Ecto neural progenitor cell (in vitro differentiated cells): ENCODE measurements around the gene NCOA7.
A peak's percentile ranks its signal among the peaks of the same experiment; 100 is the strongest.
"Not testable (repeated sequence)": the region's sequence is repeated elsewhere in the genome, so short reads cannot be mapped to it uniquely, and the experiment has no call there.

Experiments used
- DNase-seq: peaks from one replicate; pipeline ENCODE4 v3.0.0-alpha.2; 2018; ENCODE audit warnings: low spot score

NCOA7 gene

GRCh38 chr6:125753218-125753936 is 37.4 kb upstream of the NCOA7 start:
- no peak for DNase-seq

DNA sequence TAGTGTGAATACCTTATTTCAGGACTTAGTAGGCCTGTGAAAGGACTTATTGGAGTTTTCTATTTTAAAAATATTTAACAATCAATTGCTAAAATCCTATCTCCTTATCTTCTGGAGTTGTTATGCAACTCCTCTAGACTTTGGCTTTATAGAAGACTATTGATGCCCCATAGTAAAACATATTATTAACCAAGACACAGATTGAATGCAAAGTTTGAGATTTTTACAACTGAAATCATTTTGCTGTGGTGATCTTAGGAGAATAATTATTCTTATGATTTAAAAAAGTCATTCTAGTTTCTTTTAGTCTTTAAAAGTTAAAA is 36.9 kb upstream of the NCOA7 start:
- DNase-seq = no peak

DNA sequence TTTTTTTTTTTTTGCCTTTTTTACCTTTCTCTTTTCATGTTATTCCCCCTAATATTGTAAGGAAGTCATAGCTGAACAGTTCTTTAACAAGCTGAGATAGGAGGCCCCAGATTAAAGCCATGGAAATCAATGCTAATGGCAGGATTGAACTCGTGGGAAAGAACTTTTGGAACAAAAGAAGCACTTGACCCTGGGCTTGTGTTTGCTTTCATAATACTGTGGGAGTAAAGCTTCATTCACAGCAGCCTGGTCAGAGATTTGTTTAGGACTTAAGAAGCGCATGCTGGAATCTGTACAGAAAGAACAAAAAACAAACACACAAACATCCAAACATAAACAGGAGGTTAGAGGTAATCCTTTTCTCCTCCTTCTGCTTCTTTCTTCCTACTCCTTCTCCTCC is 36.2 kb upstream of the NCOA7 start:
- DNase-seq = no peak

- DNase-seq = peak; percentile 87
Observed at GRCh38 chr6:125759184-125759902, 31.4 kb upstream of the NCOA7 start.

DNA sequence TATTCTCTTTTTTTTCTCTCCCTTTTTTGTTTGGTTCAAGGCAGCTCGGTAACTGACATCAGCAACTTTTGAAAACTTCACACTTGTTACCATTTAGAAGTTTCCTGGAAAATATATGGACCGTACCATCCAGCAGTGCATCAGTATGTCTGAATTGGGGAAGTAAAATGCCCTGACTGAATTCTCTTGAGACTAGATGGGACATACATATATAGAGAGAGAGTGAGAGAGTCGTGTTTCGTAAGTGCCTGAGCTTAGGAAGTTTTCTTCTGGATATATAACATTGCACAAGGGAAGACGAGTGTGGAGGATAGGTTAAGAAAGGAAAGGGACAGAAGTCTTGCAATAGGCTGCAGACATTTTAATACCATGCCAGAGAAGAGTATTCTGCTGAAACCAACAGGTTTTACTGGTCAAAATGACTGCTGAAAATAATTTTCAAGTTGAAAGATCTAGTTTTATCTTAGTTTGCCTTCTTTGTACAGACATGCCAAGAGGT is 30.8 kb upstream of the NCOA7 start:
- DNase-seq = no peak

DNA sequence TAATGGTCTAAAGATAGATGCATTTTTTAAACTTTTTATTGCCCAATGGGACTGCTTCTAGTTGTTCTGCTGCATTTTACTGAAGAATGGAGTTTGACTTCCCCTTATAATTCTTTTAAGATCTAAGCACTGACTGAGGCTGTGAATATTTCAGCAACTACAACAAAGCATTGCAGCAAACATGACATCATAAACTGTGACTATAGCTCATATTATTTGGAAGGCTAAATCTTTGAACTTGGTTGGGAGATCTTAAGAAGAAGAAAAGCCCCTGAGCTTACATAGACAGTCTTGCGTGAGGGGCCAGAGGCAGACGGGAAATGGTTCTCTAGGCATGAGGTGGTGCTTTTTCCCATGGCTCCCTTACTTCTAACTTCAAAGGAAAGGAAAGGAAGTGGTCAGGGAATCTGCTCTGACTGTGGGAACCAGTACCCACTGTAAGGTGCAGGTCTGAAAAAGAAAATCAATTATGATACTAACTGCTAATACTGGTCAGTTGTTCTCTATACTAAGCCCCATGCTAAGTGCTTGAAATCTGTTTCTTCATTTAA is 26.6 kb upstream of the NCOA7 start:
- DNase-seq = no peak

DNA sequence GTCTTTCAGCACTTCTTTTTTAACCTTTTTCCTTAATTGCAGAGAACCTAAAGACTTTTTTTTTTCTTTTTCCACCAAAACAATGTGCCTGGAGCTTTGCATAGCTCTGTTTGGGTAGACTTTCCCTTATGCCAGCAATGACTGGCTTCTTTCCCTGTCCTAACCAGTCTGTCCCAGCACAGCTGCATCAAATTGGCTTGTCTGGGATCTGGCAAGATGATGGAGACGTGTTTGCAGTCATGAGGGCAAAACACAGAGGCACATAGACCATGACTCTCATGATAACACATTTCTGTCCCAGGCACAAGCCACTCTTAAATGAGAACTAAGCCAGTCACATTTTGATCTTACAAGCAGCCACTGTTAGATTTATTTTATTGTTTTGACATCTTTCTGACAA is 24.8 kb upstream of the NCOA7 start:
- DNase-seq = no peak

DNA sequence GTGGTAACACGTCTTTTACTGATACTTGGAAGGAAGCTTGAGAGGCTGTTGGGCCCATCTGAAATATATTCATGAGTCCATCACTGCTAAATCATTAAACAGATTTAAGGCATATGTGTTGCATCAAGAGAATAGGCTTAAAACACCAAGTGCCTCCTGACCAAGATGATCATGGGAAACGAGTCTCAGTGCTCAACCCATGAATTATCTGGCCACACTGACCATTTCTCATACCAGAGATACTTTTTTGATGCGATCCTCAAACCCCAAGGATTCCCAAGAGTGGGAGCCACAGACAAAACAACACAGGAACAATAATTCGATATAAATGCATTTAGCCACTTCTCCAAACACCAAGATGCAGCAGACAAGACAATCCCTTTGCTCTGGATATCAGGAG is 24.1 kb upstream of the NCOA7 start:
- DNase-seq = no peak

GRCh38 chr6:125769147-125769783 is 21.5 kb upstream of the NCOA7 start:
- DNase-seq = no peak

DNA sequence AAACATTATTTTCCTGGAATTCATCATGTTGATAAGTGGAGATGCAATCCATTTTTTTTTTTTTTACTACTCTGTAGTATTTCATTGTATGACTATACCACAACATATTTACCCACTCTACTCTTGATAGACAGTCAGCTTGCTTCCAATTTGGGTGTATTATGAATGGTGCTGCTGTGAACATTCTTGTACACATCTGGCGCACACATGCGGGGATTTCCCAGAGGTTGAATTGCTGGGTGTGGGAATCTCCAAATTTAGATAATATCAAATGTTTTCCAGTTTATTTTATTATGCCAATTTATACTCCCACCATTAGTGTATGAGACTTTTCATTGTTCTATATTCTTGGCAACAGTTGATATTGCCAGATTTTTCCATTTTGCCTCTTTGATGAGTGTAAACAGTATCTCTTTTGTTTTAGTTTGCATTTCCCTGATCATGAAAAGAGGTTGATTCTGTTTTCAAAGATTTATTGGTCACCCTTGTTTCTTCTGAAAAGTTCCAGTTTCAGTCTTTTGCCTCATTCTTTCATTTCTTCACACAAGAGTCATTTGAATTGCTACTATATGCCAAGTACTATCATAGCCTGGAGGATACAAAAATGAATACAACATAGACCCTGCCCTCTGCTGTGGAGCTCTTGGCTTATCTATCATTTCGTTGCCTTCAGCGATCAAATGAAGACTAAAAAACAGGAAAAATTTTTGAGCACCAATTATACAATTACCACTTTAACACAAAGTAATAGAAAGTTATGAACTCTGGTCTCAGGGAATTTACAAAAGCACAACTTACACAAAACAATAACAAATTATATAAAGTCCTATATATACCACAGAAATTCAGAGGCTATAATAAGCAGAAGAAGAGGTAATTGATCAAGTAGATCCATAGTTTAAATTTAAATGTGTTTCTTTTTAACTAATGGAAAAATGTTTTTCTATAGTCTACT is 17.1 kb upstream of the NCOA7 start:
- DNase-seq = no peak

GRCh38 chr6:125776107-125776826 is 14.5 kb upstream of the NCOA7 start:
- not testable (repeated sequence) for DNase-seq

- DNase-seq = peak; percentile 89
Observed at GRCh38 chr6:125779924-125780539, 10.7 kb upstream of the NCOA7 start.

DNA sequence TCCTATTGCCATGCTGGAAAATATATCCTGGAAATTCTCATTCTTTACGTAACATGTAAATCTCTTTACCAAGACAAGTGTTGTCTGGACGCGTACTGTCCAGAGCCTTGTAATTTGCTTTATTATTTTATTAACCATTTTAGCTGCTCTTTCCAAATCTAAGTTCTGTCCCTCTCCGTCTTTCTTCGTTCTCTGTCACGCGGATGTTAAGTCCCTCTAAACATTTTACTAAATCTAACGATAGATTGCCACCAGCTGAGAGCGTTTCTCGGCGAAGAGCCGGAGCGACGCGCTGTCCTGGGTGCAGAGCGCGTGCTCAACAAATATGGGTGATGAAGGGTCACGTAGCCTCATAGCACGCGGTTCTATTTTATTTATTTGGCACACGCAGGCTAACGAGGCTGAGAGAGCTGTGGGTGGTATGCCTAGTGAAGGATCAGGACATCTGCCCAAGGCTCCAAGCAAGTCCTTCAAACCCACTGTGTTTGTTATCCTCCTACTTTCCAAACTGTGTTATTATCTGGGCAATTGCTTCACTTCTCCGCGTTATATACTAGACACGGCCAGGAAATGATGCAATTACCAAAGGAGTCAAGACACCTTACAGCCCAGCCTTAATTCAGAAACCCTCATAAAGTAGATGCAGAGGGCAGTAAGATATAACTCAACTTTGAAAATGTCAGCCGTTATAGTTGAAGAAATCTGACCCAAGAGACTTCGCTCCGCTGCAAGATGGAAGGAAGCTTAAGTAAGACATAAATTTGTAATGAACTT is 10.0 kb upstream of the NCOA7 start:
- peak; percentile 51 for DNase-seq

- DNase-seq = no peak
Observed at GRCh38 chr6:125781314-125781868, 9.4 kb upstream of the NCOA7 start.

DNA sequence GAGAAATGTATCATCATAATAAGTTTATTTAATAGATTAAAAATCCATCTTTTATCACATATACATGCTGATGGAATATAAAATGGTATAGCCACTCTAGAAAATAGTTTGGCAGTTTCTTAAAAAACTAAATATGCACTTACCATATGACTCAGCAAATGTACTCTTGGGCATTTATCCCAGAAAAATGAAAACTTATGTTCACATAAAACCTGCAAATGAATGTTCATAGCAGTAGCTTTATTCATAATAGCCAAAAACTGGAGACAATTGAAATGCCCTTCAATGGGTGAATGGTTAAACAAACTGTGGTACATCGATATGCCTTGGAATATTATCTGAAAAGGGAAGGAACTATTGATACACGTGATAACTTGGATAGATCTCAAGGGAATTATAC is 6.4 kb upstream of the NCOA7 start:
- DNase-seq = no peak

DNA sequence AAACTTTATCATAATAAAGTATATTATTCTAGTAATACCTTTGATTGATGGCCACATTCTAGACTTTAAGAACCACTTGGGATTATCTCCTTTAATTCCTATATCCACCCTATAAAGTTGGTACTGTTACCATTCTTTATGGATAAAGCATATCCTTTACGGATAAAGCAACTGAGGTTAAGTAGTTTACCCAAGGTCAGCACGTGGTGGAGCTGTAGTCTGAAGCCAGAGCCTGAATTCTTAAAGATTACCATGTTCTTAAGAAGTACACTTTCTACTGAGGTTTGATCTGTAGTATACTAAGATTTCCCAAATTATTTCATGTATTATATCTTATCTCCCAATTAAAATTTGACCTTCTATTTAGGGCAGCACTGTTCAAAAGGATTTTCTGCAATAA is 3.0 kb upstream of the NCOA7 start:
- no peak for DNase-seq

GRCh38 chr6:125789167-125789566 is 1.6 kb upstream of the NCOA7 start:
- no peak for DNase-seq

DNA sequence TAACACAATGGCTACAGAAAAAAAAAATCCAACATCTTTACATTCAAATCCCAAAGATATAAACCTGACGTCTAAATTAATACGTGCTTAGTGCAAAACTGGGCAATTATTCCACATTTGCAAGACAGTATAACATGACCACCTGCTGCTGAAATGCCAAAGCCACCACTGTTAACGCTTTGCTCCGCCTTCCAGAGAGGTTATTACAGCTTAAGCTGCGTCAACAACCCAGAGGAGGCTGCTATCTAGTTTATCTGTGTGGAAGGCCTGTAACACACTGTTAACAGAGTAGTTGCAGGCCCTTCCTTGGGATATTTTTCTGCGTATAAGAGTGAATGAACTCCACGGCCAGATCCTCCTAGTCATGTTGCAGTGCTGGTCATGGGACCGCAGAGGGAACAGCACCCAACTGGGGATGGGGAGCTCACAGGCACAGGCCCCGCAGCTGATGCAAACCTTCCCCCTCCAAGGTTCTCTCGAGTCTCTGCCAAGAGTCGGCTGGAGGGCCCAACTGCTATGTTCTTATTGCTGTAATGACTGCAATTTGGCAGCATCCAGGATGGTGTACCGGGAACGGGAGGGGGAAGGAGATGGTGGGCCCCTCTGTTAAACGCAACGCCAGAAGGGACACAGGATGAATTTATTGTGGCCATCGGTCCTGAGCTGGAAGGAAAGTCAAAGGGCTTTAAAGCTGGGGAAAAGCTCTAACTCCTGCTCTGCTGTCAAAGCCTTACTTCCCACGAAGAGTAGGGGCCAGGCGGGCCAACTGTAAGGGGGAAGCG is 993 bp upstream of the NCOA7 start:
- no peak for DNase-seq
